ENCODE data around the gene CPXM2.

CPXM2 gene

GRCh38 chr10:123784646-123785045 is 107.0 kb downstream of the CPXM2 start:
- Histone ChIP-seq H3K4me1 (ENCODE audit: control insufficient read depth, insufficient read depth, low read length, poor library complexity, severe bottlenecking) (peaks cover 10% of the 10 kb centered on the region), H3K4me3 (ENCODE audit: extremely low read depth, insufficient read depth, low read length, poor library complexity, severe bottlenecking) (no peak overlapping the region), H3K27ac (ENCODE audit: low read depth, low read length, severe bottlenecking) (no peak overlapping the region), H3K9me3 (ENCODE audit: control insufficient read depth, low read length) (peaks cover 7% of the 10 kb centered on the region), H3K36me3 (ENCODE audit: control insufficient read depth, insufficient read depth, low read length) (no peaks in the 10 kb centered on the region)
- 69 to 100% methylated on average over 3 of the region's 7 CpGs for WGBS, 2 experiments (ENCODE audit: insufficient coverage in 2 of 2)

- WGBS, 2 experiments (ENCODE audit: insufficient coverage in 2 of 2) = 94 to 100% methylated on average over 2 to 3 of the region's 3 CpGs
- Histone ChIP-seq H3K4me3 (ENCODE audit: extremely low read depth, insufficient read depth, low read length, poor library complexity, severe bottlenecking) (no peak overlapping the region), H3K9me3 (ENCODE audit: control insufficient read depth, low read length) (peaks cover 4% of the 10 kb centered on the region), H3K4me1 (ENCODE audit: control insufficient read depth, insufficient read depth, low read length, poor library complexity, severe bottlenecking) (peaks cover 10% of the 10 kb centered on the region), H3K36me3 (ENCODE audit: control insufficient read depth, insufficient read depth, low read length) (no peaks in the 10 kb centered on the region), H3K27ac (ENCODE audit: low read depth, low read length, severe bottlenecking) (no peak overlapping the region)
Measured at GRCh38 chr10:123784216-123784615, 107.4 kb downstream of the CPXM2 start.

GRCh38 chr10:123783296-123783695 is 108.3 kb downstream of the CPXM2 start:
- WGBS, 2 experiments (ENCODE audit: insufficient coverage in 2 of 2) = 80 to 85% methylated on average over 2 of the region's 3 CpGs
- Histone ChIP-seq H3K9me3 (ENCODE audit: control insufficient read depth, low read length) (no peaks in the 10 kb centered on the region), H3K4me3 (ENCODE audit: extremely low read depth, insufficient read depth, low read length, poor library complexity, severe bottlenecking) (no peak overlapping the region), H3K27ac (ENCODE audit: low read depth, low read length, severe bottlenecking) (no peak overlapping the region), H3K36me3 (ENCODE audit: control insufficient read depth, insufficient read depth, low read length) (no peaks in the 10 kb centered on the region), H3K4me1 (ENCODE audit: control insufficient read depth, insufficient read depth, low read length, poor library complexity, severe bottlenecking) (peaks cover 10% of the 10 kb centered on the region)

GRCh38 chr10:123782549-123782948 is 109.1 kb downstream of the CPXM2 start:
- peaks cover 10% of the 10 kb centered on the region for H3K4me1 ChIP-seq (ENCODE audit: control insufficient read depth, insufficient read depth, low read length, poor library complexity, severe bottlenecking)
- 65 to 77% methylated on average over 2 to 4 of the region's 5 CpGs for WGBS, 2 experiments (ENCODE audit: insufficient coverage in 2 of 2)
- no peaks in the 10 kb centered on the region for H3K9me3 ChIP-seq (ENCODE audit: control insufficient read depth, low read length)
- H3K4me3 ChIP-seq (ENCODE audit: extremely low read depth, insufficient read depth, low read length, poor library complexity, severe bottlenecking) = no peak overlapping the region
- no peaks in the 10 kb centered on the region for H3K36me3 ChIP-seq (ENCODE audit: control insufficient read depth, insufficient read depth, low read length)
- H3K27ac ChIP-seq (ENCODE audit: low read depth, low read length, severe bottlenecking) = no peak overlapping the region

DNA sequence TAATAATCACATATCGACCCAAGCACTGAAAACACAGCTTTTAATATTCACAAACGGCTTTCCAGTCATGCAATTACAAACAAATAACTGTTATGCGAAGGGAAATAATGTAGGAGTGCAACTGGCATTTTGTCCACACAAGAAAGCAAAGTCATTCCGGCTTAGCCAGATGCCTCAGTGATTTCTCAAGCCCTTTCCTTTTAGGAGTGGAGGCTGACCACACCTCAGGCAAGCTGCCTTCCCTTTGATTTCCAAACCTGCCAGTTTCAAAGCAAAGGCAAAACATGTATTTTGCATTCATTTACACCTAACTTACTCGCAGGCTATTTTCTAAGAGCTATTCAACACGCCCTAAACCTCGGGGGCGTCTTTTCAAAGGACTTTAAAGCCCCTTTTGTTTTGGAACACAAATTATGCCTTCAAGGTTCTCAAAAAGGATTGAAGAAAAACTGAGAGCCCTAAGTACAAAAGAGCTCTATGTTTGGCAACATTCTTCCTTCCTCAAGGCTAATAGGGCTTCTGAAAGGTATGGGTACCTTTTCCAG is 109.6 kb downstream of the CPXM2 start:
- Histone ChIP-seq H3K36me3 (ENCODE audit: control insufficient read depth, insufficient read depth, low read length) (no peaks in the 10 kb centered on the region), H3K4me3 (ENCODE audit: extremely low read depth, insufficient read depth, low read length, poor library complexity, severe bottlenecking) (no peak overlapping the region), H3K9me3 (ENCODE audit: control insufficient read depth, low read length) (no peaks in the 10 kb centered on the region), H3K27ac (ENCODE audit: low read depth, low read length, severe bottlenecking) (no peak overlapping the region), H3K4me1 (ENCODE audit: control insufficient read depth, insufficient read depth, low read length, poor library complexity, severe bottlenecking) (peaks cover 10% of the 10 kb centered on the region)
- WGBS, 2 experiments (ENCODE audit: insufficient coverage in 2 of 2) = 28 to 48% methylated on average over 4 to 6 of the region's 8 CpGs

DNA sequence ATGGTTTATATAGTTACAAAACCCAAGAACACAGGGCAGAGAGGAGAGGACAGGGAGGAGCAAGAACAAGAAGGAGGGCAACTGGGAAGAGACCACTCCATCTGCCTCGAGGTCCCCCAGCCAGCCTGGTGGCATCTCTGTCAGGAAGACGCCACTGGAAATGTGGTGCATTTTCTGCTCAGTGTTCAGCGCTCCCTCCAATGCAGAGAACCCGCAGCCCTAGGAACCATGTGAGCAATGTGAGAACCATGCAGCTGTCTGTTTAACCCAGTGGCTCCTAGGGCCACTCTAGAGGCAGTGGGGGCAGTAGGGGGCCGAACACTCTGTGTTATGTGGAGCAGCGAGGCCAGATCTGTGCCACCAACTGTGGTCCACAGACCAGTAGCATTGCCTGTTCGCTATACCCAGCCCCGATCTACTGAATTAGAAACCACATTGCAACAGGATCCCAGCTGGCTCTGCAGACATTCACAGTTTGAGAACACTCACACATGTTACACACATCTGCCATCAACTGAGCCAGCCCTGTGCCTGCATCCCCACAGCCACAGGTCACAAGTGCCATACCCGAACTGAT is 110.2 kb downstream of the CPXM2 start:
- H3K9me3 ChIP-seq (ENCODE audit: control insufficient read depth, low read length) = no peaks in the 10 kb centered on the region
- 86 to 89% methylated on average over 8 to 9 of the region's 9 CpGs for WGBS, 2 experiments (ENCODE audit: insufficient coverage in 2 of 2)
- H3K27ac ChIP-seq (ENCODE audit: low read depth, low read length, severe bottlenecking) = no peak overlapping the region
- H3K4me3 ChIP-seq (ENCODE audit: extremely low read depth, insufficient read depth, low read length, poor library complexity, severe bottlenecking) = no peak overlapping the region
- H3K36me3 ChIP-seq (ENCODE audit: control insufficient read depth, insufficient read depth, low read length) = no peaks in the 10 kb centered on the region
- H3K4me1 ChIP-seq (ENCODE audit: control insufficient read depth, insufficient read depth, low read length, poor library complexity, severe bottlenecking) = peaks cover 10% of the 10 kb centered on the region

DNA sequence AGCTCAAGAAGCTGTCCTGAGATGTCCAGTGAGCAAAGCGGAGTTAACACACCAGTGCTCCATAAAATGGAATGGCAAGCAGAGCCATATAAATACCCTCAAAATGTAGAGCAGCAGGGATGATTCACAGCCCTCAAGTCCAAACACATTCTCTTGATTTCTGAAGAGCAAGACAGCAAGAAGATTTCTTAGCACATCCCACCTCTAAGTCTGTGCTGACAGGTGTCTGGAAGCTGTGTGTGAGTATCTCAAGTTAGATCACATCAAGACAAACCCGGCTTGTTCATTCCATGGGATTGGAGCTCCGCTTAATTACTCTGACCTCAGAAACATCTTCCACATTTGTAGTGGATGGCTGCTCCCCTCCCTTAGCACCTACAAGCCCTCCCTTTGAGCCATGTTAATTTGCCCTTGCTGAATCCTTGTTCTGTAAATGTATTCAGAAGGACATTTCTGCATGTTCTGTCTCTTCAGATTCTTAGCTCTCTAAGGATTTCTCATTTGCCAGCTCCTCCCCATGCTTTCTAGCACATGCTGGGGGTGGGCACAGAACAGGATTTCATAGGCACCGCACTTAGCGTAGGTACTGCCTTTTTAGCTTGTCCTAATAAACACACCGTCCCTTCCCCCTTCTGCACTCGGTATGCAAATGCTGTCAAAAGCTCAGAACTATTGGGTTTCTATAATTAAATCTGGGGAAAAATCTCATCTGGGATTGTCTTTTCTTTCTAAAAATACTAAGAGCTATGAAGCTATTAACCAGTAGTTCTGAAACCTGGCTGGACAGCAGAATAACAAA is 112.7 kb downstream of the CPXM2 start:
- H3K9me3 ChIP-seq (ENCODE audit: control insufficient read depth, low read length) = no peaks in the 10 kb centered on the region
- whole genome bisulfite sequencing, 2 experiments (ENCODE audit: insufficient coverage in 2 of 2) = 64 to 76% methylated on average over 4 of the region's 7 CpGs
- H3K4me3 ChIP-seq (ENCODE audit: extremely low read depth, insufficient read depth, low read length, poor library complexity, severe bottlenecking) = no peak overlapping the region
- H3K36me3 ChIP-seq (ENCODE audit: control insufficient read depth, insufficient read depth, low read length) = peaks cover 3% of the 10 kb centered on the region
- H3K4me1 ChIP-seq (ENCODE audit: control insufficient read depth, insufficient read depth, low read length, poor library complexity, severe bottlenecking) = peaks cover 10% of the 10 kb centered on the region
- no peak overlapping the region for H3K27ac ChIP-seq (ENCODE audit: low read depth, low read length, severe bottlenecking)

DNA sequence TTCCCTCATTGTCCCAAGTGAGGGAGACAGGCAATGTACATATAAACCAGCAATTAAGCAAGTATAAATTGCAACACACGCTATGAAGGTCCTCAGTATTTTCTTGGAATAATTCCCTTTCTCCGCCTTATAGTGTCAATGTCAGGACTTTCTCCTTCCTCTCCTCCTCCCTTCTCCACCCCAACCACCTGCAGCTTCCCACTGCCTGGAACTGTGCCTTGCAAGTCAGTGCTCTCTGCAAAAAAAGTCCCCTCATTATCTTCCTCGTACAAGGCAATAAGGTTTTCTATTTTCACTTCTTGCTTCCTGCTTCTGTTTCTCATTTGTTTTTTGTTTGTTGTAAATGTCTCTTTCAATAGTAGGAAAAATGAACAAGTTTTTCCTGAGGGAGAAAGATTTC is 113.7 kb downstream of the CPXM2 start:
- peaks cover 3% of the 10 kb centered on the region for H3K36me3 ChIP-seq (ENCODE audit: control insufficient read depth, insufficient read depth, low read length)
- WGBS, 2 experiments (ENCODE audit: insufficient coverage in 2 of 2) = 86 to 96% methylated on average over 2 of the region's 3 CpGs
- H3K4me1 ChIP-seq (ENCODE audit: control insufficient read depth, insufficient read depth, low read length, poor library complexity, severe bottlenecking) = peaks cover 10% of the 10 kb centered on the region
- no peak overlapping the region for H3K4me3 ChIP-seq (ENCODE audit: extremely low read depth, insufficient read depth, low read length, poor library complexity, severe bottlenecking)
- H3K27ac ChIP-seq (ENCODE audit: low read depth, low read length, severe bottlenecking) = no peak overlapping the region
- no peaks in the 10 kb centered on the region for H3K9me3 ChIP-seq (ENCODE audit: control insufficient read depth, low read length)

DNA sequence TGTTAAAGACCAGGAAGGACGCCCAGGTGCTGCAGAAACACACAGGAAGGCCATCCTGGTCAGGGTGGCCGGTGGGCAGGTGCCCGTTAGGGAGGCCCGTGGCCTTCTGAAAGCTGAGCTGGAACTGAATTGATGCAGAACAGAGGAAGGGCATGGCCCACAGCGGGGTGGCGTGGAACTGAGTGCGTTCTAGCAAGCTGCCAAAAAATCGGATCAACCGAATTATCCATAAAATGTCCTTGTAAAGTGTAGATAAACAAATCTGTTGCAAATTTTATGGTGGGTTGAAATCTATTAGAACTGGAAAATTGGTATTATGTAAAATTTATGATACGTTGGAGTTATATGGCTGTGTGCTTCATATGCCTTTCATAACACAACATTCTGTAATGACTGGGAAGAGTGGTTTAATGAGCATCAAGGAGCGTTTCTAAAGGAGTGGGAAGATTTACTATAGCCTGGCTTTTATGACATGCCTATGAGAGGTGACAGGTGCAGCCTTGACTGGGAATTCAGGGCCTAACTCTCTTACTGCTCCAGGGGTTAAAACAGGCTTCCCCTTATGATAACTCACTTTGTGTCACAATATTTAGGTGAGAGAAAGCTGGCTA is 117.4 kb downstream of the CPXM2 start:
- Histone ChIP-seq H3K36me3 (ENCODE audit: control insufficient read depth, insufficient read depth, low read length) (peaks cover 7% of the 10 kb centered on the region), H3K4me3 (ENCODE audit: extremely low read depth, insufficient read depth, low read length, poor library complexity, severe bottlenecking) (no peak overlapping the region)

DNA sequence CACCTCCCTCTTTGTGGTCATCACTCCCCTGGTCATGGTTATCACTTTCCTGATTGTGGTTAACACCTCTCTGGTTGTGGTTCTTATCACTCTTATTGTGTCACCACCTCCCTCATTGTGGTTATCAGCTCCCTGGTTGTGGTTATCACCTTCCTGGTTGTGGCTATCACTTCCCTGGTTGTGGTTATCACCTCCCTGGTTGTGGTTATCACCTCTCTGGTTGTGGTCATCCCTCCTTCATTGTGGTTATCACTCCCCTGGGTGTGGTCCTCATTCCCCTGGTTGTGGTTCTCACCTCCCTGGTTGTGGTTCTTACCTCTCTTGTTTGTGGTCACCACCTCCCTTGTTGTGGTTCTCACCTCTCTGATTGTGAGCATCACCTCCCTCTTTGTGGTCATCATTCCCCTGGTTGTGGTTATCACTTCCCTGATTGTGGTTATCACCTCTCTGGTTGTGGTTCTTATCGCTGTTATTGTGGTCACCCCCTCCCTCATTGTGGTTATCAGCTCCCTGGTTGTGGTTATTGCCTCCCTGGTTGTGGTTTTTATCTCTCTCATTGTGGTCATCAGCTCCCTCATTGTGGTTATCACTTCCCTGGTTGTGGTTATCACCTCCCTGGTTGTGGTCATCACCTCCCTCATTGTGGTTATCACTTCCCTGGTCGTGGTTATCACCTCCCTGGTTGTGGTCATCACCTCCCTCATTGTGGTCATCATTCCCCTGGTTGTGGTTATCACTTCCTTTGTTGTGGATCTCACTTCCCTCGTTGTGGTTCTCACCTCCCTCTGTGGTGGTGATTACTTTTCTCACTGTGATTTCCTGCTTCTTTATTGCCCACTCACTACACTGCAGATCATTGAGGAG is 118.7 kb downstream of the CPXM2 start:
- Histone ChIP-seq H3K36me3 (ENCODE audit: control insufficient read depth, insufficient read depth, low read length) (peaks cover 7% of the 10 kb centered on the region), H3K4me1 (ENCODE audit: control insufficient read depth, insufficient read depth, low read length, poor library complexity, severe bottlenecking) (no peaks in the 10 kb centered on the region), H3K27ac (ENCODE audit: low read depth, low read length, severe bottlenecking) (no peak overlapping the region), H3K9me3 (ENCODE audit: control insufficient read depth, low read length) (no peaks in the 10 kb centered on the region), H3K4me3 (ENCODE audit: extremely low read depth, insufficient read depth, low read length, poor library complexity, severe bottlenecking) (no peak overlapping the region)
- 82 to 92% methylated on average over 2 of the region's 3 CpGs for WGBS, 2 experiments (ENCODE audit: insufficient coverage in 2 of 2)

More for the DNA sequence above, 117.4 kb downstream of the CPXM2 start:
- Histone ChIP-seq H3K27ac (ENCODE audit: low read depth, low read length, severe bottlenecking) (no peak overlapping the region), H3K4me1 (ENCODE audit: control insufficient read depth, insufficient read depth, low read length, poor library complexity, severe bottlenecking) (no peaks in the 10 kb centered on the region), H3K9me3 (ENCODE audit: control insufficient read depth, low read length) (no peaks in the 10 kb centered on the region)
- WGBS, 2 experiments (ENCODE audit: insufficient coverage in 2 of 2) = 90 to 93% methylated on average over 9 of the region's 11 CpGs

All from mesodermal cell (in vitro differentiated cells).